SK-N-SH (cell line): ENCODE data around the gene UVRAG. TPM values are rescaled to one million over a fixed set of nuclear protein-coding genes. Genes with fewer than 3 reads are reported as not detected.
A peak's percentile ranks its signal among the peaks of the same experiment; 100 is the strongest.
"Not testable (repeated sequence)": the region's sequence is repeated elsewhere in the genome, so short reads cannot be mapped to it uniquely, and the experiment has no call there.

Experiments used
- CTCF ChIA-PET: fragments of 300-600, 350-600 bp; formaldehyde crosslinking; extraction: SDS; loops from one replicate; lab custom pipeline; 2021; lab: Yijun Ruan, JAX
- POLR2A ChIA-PET: fragments of 350-600 bp; sonication (Branson Sonifier 250); formaldehyde crosslinking; extraction: SDS; loops from one replicate; lab custom pipeline; 2020; ENCODE audit warnings: antibody characterized with exemption, inconsistent platforms; lab: Yijun Ruan, JAX
- DNase-seq: peaks from one replicate; pipeline ENCODE4 v3.0.0; 2012
- H2AFZ ChIP-seq: fragments of 200-600 bp; sonication (generic); 2 replicates; pipeline ENCODE4 v1.8.1; 2016; ENCODE audit warnings: antibody characterized with exemption, mild to moderate bottlenecking, low read depth
- H3F3A ChIP-seq: fragments of 200-600 bp; sonication (generic); replicated peaks from 2 replicates; pipeline ENCODE3; 2016; ENCODE audit warnings: antibody characterized with exemption, mild to moderate bottlenecking; ENCODE audit not compliant: insufficient read depth
- H3K27ac ChIP-seq, 2 experiments: fragments of 200-500 bp in 1 of 2; fragments of 200-600 bp in 1 of 2; sonication (Bioruptor generic) in 1 of 2; sonication (generic), shearing (Covaris generic) in 1 of 2; 2 replicates each; pipeline versions ENCODE4 v1.5.1 to v1.6.1; 2014 to 2016; ENCODE audit warnings: low read depth in 2 of 2, inconsistent platforms in 1 of 2, low read length in 1 of 2, mild to moderate bottlenecking in 1 of 2, mixed read lengths in 1 of 2
- H3K27me3 ChIP-seq: fragments of 200-600 bp; sonication (generic), shearing (Covaris generic); 2 replicates; pipeline ENCODE4 v1.6.1; 2016; ENCODE audit warnings: mixed run types; ENCODE audit not compliant: insufficient read depth
- H3K36me3 ChIP-seq, 2 experiments: fragments of 200-500 bp in 1 of 2; fragments of 200-600 bp in 1 of 2; sonication (Bioruptor generic) in 1 of 2; sonication (generic) in 1 of 2; replicated peaks in 1 of 2; 2 replicates each; pipeline versions ENCODE3 to v1.5.1; 2014 to 2016; ENCODE audit warnings: low read length in 1 of 2, mild to moderate bottlenecking in 1 of 2; ENCODE audit not compliant: insufficient read depth in 2 of 2, control insufficient read depth in 1 of 2
- H3K4me1 ChIP-seq, 2 experiments: fragments of 200-500 bp in 1 of 2; fragments of 200-600 bp in 1 of 2; sonication (Bioruptor generic) in 1 of 2; sonication (generic), shearing (Covaris generic) in 1 of 2; 2 replicates each; pipeline versions ENCODE4 v1.5.1 to v1.6.1; 2014 to 2016; ENCODE audit warnings: low read depth in 1 of 2, low read length in 1 of 2, mixed run types in 1 of 2; ENCODE audit not compliant: insufficient read depth in 2 of 2, control insufficient read depth in 1 of 2
- H3K4me2 ChIP-seq: fragments of 200-600 bp; sonication (generic), shearing (Covaris generic); 2 replicates; pipeline ENCODE4 v1.6.1; 2017; ENCODE audit warnings: mixed run types
- H3K4me3 ChIP-seq, 2 experiments: fragments of 200-500 bp in 1 of 2; fragments of 200-600 bp in 1 of 2; sonication (Bioruptor generic) in 1 of 2; sonication (generic), shearing (Covaris generic) in 1 of 2; 2 replicates each; pipeline versions ENCODE4 v1.5.1 to v1.8.1; 2014 to 2016; ENCODE audit warnings: low read depth in 2 of 2, inconsistent platforms in 1 of 2, low read length in 1 of 2, mild to moderate bottlenecking in 1 of 2, mixed read lengths in 1 of 2, moderate library complexity in 1 of 2
- H3K79me2 ChIP-seq: fragments of 200-600 bp; sonication (generic); 2 replicates; pipeline ENCODE4 v1.8.1; 2017; ENCODE audit warnings: mild to moderate bottlenecking; ENCODE audit not compliant: insufficient read depth
- H3K9ac ChIP-seq: fragments of 200-600 bp; sonication (generic); 2 replicates; pipeline ENCODE4 v1.6.1; 2017; ENCODE audit warnings: mixed run types
- H3K9me2 ChIP-seq: fragments of 200-600 bp; sonication (generic); 2 replicates; pipeline ENCODE4 v1.6.1; 2017; ENCODE audit warnings: mixed run types
- H3K9me3 ChIP-seq: fragments of 200-600 bp; sonication (generic); 2 replicates; pipeline ENCODE4 v1.6.1; 2017; ENCODE audit warnings: mixed run types, mild to moderate bottlenecking, moderate library complexity
- H4K20me1 ChIP-seq: fragments of 200-600 bp; sonication (generic); 2 replicates; pipeline ENCODE4 v1.6.1; 2017; ENCODE audit warnings: mild to moderate bottlenecking, mixed run types; ENCODE audit not compliant: insufficient read depth
- ELF1 ChIP-seq: IDR thresholded peaks from 2 replicates; pipeline ENCODE4 v1.4.0; 2012
- EZH2phosphoT487 ChIP-seq: fragments of 200-600 bp; sonication (generic); IDR thresholded peaks from 2 replicates; pipeline ENCODE4 v1.6.1; 2017; ENCODE audit warnings: low read depth, mixed run types, mild to moderate bottlenecking, antibody characterized with exemption, moderate library complexity, borderline replicate concordance
- FOXJ3 ChIP-seq: sonication (generic); formaldehyde crosslinking; IDR thresholded peaks from 2 replicates; pipeline ENCODE4 v1.5.1; 2020; ENCODE audit warnings: mild to moderate bottlenecking, missing genetic modification reagents
- JUND ChIP-seq: IDR thresholded peaks from 2 replicates; pipeline ENCODE4 v1.4.0; 2012
- MXI1 ChIP-seq: IDR thresholded peaks from 2 replicates; pipeline ENCODE4 v1.6.1; 2012; ENCODE audit warnings: mild to moderate bottlenecking, low read depth, low read length, improper control_type of control experiment
- NFIC ChIP-seq: IDR thresholded peaks from 2 replicates; pipeline ENCODE4 v1.4.0; 2012; ENCODE audit warnings: borderline replicate concordance
- POLR2AphosphoS5 ChIP-seq: IDR thresholded peaks from 2 replicates; pipeline ENCODE4 v1.6.1; 2012; ENCODE audit warnings: low read depth, low read length
- RAD21 ChIP-seq: IDR thresholded peaks from 2 replicates; pipeline ENCODE4 v1.6.1; 2012; ENCODE audit warnings: mild to moderate bottlenecking, low read length
- RFX5 ChIP-seq: IDR thresholded peaks from 2 replicates; pipeline ENCODE4 v1.6.1; 2012; ENCODE audit warnings: mild to moderate bottlenecking, improper control_type of control experiment, low read length
- RXRA ChIP-seq: IDR thresholded peaks from 2 replicates; pipeline ENCODE4 v1.4.0; 2012; ENCODE audit warnings: low read depth, mild to moderate bottlenecking, borderline replicate concordance
- SIN3A ChIP-seq: IDR thresholded peaks from 2 replicates; pipeline ENCODE4 v1.6.1; 2012; ENCODE audit warnings: low read depth, mild to moderate bottlenecking, low read length, moderate library complexity, borderline replicate concordance
- TAF1 ChIP-seq: IDR thresholded peaks from 2 replicates; pipeline ENCODE4 v1.6.1; 2012; ENCODE audit warnings: low read depth, mild to moderate bottlenecking, low read length, moderate library complexity, borderline replicate concordance
- TCF12 ChIP-seq: IDR thresholded peaks from 2 replicates; pipeline ENCODE4 v1.4.0; 2012
- YY1 ChIP-seq: IDR thresholded peaks from 2 replicates; pipeline ENCODE4 v1.4.0; 2012; ENCODE audit warnings: low read depth, mild to moderate bottlenecking
- WGBS: methylation state at CpG from one replicate; pipeline ENCODE4 v1.1.6; 2017; ENCODE audit warnings: low lambda C conversion rate; 5-methylcytosine and 5-hydroxymethylcytosine counted together
- polyA plus RNA-seq, 3 experiments: library from polyadenylated mRNA; depleted of rRNA; stranded (reverse); fragments of >200 nt; gene quantifications; 2 replicates each; pipeline ENCODE4 v1.2.3, GENCODE V29; 2012
- TF ChIP-seq, protein P1 (sequence below): fragments of 150-350 bp; IDR thresholded peaks from 2 replicates; pipeline ENCODE4 v1.6.1; 2017; ENCODE audit warnings: antibody characterized with exemption, low read length, low read depth, borderline replicate concordance
- TF ChIP-seq, protein P2 (sequence below): IDR thresholded peaks from 2 replicates; pipeline ENCODE4 v1.4.0; 2012; ENCODE audit warnings: low read depth
- TF ChIP-seq, protein P3 (sequence below): fragments of 150-350 bp; IDR thresholded peaks from 2 replicates; pipeline ENCODE4 v1.6.1; 2016; ENCODE audit warnings: mild to moderate bottlenecking, low read depth, low read length
- TF ChIP-seq, protein P4 (sequence below): IDR thresholded peaks from 2 replicates; pipeline ENCODE4; 2012
- TF ChIP-seq, protein P5 (sequence below): IDR thresholded peaks from 2 replicates; pipeline ENCODE4 v1.4.0; 2012; ENCODE audit warnings: low read depth, borderline replicate concordance
- TF ChIP-seq, protein P6 (sequence below): IDR thresholded peaks from 2 replicates; pipeline ENCODE4 v1.6.1; 2012; ENCODE audit warnings: mild to moderate bottlenecking, low read depth, low read length, moderate library complexity

UVRAG gene
- polyA plus RNA-seq, 1 of the 3 experiments (the other 2 are of a cell fraction) = 5.8 TPM

DNA sequence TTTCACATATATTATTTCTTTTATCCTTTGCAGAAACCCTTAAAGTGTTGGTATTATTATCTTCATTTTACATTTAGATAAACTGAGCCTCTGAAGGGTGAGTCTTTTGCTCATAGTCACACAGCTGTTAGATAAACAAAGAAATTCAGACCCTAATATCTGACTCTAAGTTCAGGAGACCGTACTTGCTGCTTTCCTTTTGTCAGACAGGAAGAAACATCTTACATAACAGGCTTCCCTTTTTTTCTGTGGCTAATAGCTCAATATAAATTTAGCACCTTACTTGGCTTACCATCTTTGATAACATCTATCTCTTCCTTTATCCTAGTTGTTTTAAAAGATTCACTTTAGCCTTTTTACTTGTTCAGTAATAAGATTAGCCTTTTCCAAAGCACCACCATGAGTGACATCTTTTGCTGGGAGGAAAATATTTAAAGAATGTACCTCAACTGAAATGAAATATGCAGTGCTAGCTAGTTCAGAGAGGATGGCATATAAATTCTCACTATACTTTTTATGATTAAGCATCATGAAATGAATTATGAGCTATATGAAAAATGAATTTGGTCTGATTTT, 262.7 kb downstream of the UVRAG start:
- peak overlapping the region in 1 of 2 experiments; percentile 29; a peak in 1 of 4 replicates for H3K27ac ChIP-seq
- H3F3A ChIP-seq = peaks cover 19% of the 10 kb centered on the region
- WGBS = 64% methylated on average over 1 of the region's 1 CpG
- no peaks in the 10 kb centered on the region for H3K27me3 ChIP-seq
- POLR2A ChIA-PET = no interaction called here
- TF ChIP-seq SIN3A (no peak), FOXJ3 (CRISPR knock-in tag) (no peak), TCF12 (peak; percentile 14; the same call in 1 of the 2 replicates), RAD21 (no peak), POLR2AphosphoS5 (no peak), ELF1 (no peak), EZH2phosphoT487 (no peak), NFIC (no peak), MXI1 (no peak), RFX5 (no peak), YY1 (no peak), TAF1 (no peak), JUND (0 out of 2 replicates have a peak, but pooled peaks have one; percentile 26), RXRA (no peak)
- TF ChIP-seq, protein P1, sequence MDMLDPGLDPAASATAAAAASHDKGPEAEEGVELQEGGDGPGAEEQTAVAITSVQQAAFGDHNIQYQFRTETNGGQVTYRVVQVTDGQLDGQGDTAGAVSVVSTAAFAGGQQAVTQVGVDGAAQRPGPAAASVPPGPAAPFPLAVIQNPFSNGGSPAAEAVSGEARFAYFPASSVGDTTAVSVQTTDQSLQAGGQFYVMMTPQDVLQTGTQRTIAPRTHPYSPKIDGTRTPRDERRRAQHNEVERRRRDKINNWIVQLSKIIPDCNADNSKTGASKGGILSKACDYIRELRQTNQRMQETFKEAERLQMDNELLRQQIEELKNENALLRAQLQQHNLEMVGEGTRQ = no peak
- TF ChIP-seq, protein P2, sequence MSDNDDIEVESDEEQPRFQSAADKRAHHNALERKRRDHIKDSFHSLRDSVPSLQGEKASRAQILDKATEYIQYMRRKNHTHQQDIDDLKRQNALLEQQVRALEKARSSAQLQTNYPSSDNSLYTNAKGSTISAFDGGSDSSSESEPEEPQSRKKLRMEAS = no peak
- TF ChIP-seq, protein P3, sequence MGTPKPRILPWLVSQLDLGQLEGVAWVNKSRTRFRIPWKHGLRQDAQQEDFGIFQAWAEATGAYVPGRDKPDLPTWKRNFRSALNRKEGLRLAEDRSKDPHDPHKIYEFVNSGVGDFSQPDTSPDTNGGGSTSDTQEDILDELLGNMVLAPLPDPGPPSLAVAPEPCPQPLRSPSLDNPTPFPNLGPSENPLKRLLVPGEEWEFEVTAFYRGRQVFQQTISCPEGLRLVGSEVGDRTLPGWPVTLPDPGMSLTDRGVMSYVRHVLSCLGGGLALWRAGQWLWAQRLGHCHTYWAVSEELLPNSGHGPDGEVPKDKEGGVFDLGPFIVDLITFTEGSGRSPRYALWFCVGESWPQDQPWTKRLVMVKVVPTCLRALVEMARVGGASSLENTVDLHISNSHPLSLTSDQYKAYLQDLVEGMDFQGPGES = no peak
- TF ChIP-seq, protein P4, sequence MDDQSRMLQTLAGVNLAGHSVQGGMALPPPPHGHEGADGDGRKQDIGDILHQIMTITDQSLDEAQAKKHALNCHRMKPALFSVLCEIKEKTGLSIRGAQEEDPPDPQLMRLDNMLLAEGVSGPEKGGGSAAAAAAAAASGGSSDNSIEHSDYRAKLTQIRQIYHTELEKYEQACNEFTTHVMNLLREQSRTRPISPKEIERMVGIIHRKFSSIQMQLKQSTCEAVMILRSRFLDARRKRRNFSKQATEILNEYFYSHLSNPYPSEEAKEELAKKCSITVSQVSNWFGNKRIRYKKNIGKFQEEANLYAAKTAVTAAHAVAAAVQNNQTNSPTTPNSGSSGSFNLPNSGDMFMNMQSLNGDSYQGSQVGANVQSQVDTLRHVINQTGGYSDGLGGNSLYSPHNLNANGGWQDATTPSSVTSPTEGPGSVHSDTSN = peak; percentile 46
- TF ChIP-seq, protein P5, sequence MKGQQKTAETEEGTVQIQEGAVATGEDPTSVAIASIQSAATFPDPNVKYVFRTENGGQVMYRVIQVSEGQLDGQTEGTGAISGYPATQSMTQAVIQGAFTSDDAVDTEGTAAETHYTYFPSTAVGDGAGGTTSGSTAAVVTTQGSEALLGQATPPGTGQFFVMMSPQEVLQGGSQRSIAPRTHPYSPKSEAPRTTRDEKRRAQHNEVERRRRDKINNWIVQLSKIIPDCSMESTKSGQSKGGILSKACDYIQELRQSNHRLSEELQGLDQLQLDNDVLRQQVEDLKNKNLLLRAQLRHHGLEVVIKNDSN = no peak
- TF ChIP-seq, protein P6, sequence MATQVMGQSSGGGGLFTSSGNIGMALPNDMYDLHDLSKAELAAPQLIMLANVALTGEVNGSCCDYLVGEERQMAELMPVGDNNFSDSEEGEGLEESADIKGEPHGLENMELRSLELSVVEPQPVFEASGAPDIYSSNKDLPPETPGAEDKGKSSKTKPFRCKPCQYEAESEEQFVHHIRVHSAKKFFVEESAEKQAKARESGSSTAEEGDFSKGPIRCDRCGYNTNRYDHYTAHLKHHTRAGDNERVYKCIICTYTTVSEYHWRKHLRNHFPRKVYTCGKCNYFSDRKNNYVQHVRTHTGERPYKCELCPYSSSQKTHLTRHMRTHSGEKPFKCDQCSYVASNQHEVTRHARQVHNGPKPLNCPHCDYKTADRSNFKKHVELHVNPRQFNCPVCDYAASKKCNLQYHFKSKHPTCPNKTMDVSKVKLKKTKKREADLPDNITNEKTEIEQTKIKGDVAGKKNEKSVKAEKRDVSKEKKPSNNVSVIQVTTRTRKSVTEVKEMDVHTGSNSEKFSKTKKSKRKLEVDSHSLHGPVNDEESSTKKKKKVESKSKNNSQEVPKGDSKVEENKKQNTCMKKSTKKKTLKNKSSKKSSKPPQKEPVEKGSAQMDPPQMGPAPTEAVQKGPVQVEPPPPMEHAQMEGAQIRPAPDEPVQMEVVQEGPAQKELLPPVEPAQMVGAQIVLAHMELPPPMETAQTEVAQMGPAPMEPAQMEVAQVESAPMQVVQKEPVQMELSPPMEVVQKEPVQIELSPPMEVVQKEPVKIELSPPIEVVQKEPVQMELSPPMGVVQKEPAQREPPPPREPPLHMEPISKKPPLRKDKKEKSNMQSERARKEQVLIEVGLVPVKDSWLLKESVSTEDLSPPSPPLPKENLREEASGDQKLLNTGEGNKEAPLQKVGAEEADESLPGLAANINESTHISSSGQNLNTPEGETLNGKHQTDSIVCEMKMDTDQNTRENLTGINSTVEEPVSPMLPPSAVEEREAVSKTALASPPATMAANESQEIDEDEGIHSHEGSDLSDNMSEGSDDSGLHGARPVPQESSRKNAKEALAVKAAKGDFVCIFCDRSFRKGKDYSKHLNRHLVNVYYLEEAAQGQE = no peak
- peaks cover 0 to 3% of the 10 kb centered on the region in 2 experiments for H3K36me3 ChIP-seq
- H3K4me2 ChIP-seq = no peak overlapping the region
- no peaks in the 10 kb centered on the region for H3K9me3 ChIP-seq
- H3K9me2 ChIP-seq = no peaks in the 10 kb centered on the region
- H4K20me1 ChIP-seq = no peaks in the 10 kb centered on the region
- H2AFZ ChIP-seq = 0 out of 2 replicates have a peak overlapping the region, but pooled peaks have one; percentile 8
- DNase-seq = no peak
- CTCF ChIA-PET = interaction anchor here (1.0 to 1.3 kb wide), 2 partner anchors 13 to 20 kb away, joined by 3 to 4 read pairs; no protein-coding TSS in a partner anchor
- H3K9ac ChIP-seq = no peak overlapping the region
- no peak overlapping the region for H3K4me3 ChIP-seq
- H3K79me2 ChIP-seq = no peaks in the 10 kb centered on the region
- peaks cover 17 to 27% of the 10 kb centered on the region in 2 experiments; a peak in 3 of 4 replicates for H3K4me1 ChIP-seq

DNA sequence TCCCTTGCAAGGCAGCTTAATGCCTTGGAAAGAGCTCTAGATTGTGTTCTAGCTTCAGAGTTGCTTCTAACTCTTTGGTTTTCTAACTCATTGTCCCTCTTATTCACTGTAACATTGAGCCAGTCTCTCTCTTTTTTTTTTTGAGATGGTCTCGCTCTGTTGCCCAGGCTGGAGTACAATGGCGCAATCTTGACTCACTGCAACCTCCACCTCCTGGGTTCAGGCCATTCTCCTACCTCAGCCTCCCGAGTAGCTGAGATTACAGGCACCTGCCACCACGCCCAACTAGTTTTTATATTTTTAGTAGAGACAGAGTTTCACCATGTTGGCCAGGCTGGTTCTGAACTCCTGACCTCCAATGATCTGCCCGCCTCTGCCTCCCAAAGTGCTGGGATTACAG, 266.1 kb downstream of the UVRAG start:
- H4K20me1 ChIP-seq, H3K79me2 ChIP-seq, H2AFZ ChIP-seq, H3K36me3 ChIP-seq, H3K9me2 ChIP-seq, H3K27me3 ChIP-seq, POLR2A ChIA-PET, DNase-seq, H3K27ac ChIP-seq, H3K9me3 ChIP-seq, H3K4me2 ChIP-seq, H3K4me3 ChIP-seq, H3K9ac ChIP-seq: not testable (repeated sequence)
- peaks cover 3 to 17% of the 10 kb centered on the region in 2 experiments; a peak in 3 of 4 replicates for H3K4me1 ChIP-seq
- CTCF ChIA-PET = interaction anchor here (1.5 kb wide), 1 partner anchor 128 kb away, joined by 5 read pairs; no protein-coding TSS in a partner anchor
- peaks cover 14% of the 10 kb centered on the region for H3F3A ChIP-seq
- WGBS = 94% methylated on average over 5 of the region's 5 CpGs
